NCI-H2227 treated with DMSO at 0.1 percent for 48 hours (cell line): Measurements from ENCODE around the gene TCEAL8.

ENCODE experiments used
- DNase-seq: peaks from one replicate; lab custom pipeline; 2025; lab: John Stamatoyannopoulos, UW

Gene TCEAL8

DNA sequence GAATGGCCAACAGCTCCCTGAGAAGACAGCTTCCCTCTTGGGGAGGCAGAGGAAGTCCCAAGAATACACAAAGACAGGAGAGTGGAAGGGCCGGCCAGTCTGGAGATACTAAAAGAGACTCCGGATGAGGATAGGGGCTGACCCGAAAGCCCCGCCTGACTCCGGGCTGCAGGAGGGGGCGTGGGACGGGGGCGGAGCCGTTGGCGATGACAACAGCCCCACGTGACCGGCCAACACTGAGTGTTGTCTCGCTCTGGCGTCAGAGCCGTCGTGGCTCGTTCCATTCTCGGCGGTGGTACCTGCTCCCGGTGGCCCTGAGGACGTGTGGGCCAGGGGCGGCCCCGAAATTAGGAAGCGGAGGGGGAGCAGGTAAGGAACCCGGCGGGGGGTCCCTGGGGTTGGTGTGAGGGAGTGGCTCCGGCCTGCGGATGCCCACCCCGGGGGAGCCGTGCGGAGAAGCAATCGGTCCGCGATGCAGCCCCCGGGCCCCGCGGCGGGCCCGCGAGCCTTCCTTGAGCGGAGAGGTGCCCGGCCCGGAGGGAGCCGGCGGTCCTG lies 40.0 kb downstream of the TCEAL8 start, which contains the start of gene BEX4:
Gene BEX4, plus strand, starts transcription at position 239 of the 555 bp plus-strand sequence. CDS start 1,046 bp downstream, outside the sequence.
- peak; percentile 83 for DNase-seq

DNA sequence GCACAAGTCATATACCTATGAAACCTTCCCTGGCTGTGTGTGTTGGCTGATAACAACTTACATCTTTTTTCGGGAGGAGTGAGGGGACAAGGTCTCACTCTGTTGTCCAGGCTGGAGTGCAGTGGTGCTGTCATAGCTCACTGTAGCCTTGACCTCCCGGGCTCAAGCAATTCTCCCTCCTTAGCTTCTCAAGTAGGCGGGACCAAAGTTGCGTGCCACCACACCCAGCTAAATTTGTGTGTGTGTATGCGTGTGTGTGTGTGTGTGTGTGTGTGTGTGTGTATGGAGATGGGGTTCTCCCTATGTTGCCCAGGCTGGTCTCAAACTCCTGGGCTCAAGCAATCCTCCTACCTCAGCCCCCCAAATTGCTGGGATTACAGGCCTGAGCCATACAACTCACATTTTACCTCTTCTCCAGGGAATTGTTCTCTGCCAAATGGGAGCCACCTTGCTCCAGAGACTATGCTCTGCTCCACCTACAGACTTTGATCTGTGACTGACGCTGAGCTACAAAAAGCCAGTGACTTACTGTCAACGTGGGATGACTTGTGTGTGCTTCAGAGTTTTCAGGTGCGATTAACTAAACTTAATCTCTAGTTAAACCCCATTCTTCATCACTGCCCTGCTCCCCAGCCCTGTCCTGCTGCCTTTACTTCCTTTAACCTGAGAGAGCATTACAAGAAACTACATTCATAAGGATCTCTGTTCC lies 42.1 kb downstream of the TCEAL8 start:
- DNase-seq: no peak

DNA sequence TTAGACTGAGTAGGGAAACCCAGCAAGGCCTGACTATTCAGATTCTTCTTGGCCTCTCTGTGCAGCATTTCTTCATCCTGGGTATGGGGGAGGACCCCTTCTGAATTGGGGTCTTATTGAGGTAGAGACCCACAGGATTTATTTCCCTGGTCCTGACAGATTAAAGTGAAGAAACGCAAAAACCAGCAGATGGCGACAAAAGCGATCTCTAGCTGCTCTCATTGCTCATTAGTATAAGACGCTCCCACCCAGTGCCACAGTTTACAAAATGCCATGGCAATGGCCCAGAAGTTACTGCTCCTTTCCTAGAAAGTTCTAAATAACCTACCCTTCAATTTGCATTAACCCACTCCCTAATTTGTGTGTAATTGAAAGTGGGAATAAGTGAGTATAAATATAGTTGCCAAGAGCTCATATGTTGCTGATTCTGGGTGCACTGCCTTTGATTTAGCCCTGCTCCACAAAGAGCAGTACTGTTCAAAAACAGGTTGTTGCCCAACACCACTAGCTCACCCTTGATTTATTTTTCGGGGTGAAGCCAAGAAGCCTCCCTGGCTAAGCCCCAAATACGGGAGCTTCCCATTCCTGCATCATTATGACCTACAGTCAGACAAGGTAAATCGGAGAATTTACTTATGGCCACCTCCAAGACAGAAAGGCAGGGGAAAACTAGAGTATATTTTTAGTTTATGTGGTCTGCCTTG lies 43.8 kb downstream of the TCEAL8 start:
- DNase-seq: peak; percentile 58

DNA sequence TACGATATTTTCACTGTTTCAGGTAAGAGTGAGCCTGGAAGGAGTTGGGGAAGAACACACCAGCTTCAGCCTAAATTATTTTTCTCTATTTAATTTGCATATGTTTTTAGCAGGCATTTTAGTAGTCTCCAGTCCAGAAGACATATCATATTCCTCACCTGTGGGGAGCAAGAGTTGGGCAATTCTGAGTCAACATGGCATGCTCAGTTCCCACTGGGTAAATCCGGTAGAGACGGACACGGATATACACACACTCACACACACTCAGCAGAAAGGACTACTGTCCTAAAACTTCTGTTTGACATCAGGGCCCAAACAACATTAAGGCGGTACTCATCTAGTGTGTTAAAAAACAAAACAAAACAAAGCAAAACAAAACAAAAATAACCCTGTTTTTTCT lies 44.9 kb downstream of the TCEAL8 start:
- no peak for DNase-seq
